WTC11 (cell line): ENCODE measurements around the gene STIMATE. TPM values are rescaled to one million over a fixed set of nuclear protein-coding genes. Genes with fewer than 3 reads are reported as not detected.

Source experiments
- ATAC-seq: fragments of 200-7000 bp; cut with Tn5 transposase; 2 replicates; pipeline ENCODE4 v1.10.0; 2021; ENCODE audit warnings: mild to moderate bottlenecking, moderate library complexity
- CTCF ChIA-PET: fragments of 300-600 bp; sonication (Branson Sonifier 250); formaldehyde crosslinking; loops from one replicate; lab custom pipeline; 2021; ENCODE audit warnings: antibody characterized with exemption; lab: Charles Lee
- POLR2A ChIA-PET: fragments of 350-600 bp; sonication (Branson Sonifier 250); formaldehyde crosslinking; loops from one replicate; lab custom pipeline; 2021; ENCODE audit warnings: antibody characterized with exemption; lab: Charles Lee
- DNase-seq: peaks from one replicate; pipeline ENCODE4 v3.0.0; 2021; ENCODE audit warnings: low spot score
- H3K27ac Mint-ChIP-seq: 2 replicates; pipeline ENCODE4 v1.8.0; 2021; ENCODE audit warnings: mixed read lengths
- H3K27me3 Mint-ChIP-seq: 2 replicates; pipeline ENCODE4 v1.8.0; 2021; ENCODE audit warnings: low read depth, mild to moderate bottlenecking, moderate library complexity, mixed read lengths
- H3K36me3 Mint-ChIP-seq: 2 replicates; pipeline ENCODE4 v1.8.0; 2021; ENCODE audit warnings: mixed read lengths
- H3K4me1 Mint-ChIP-seq: 2 replicates; pipeline ENCODE4 v1.8.0; 2022; ENCODE audit warnings: mixed read lengths
- H3K4me3 Mint-ChIP-seq: 2 replicates; pipeline ENCODE4 v1.8.0; 2021; ENCODE audit warnings: mild to moderate bottlenecking, moderate library complexity, mixed read lengths
- H3K9me3 Mint-ChIP-seq: 2 replicates; pipeline ENCODE4 v1.8.0; 2021; ENCODE audit warnings: mixed read lengths
- CBFB ChIP-seq: sonication (generic); formaldehyde crosslinking; IDR thresholded peaks from 2 replicates; pipeline ENCODE4 v1.8.1; 2022; ENCODE audit warnings: mild to moderate bottlenecking, low read depth, missing genetic modification reagents
- ESRRA ChIP-seq: sonication (generic); formaldehyde crosslinking; IDR thresholded peaks from 2 replicates; pipeline ENCODE4 v1.8.1; 2022; ENCODE audit warnings: mild to moderate bottlenecking, missing genetic modification reagents, borderline replicate concordance
- ETV6 ChIP-seq: sonication (generic); formaldehyde crosslinking; IDR thresholded peaks from 2 replicates; pipeline ENCODE4 v1.8.1; 2022; ENCODE audit warnings: mild to moderate bottlenecking, missing genetic modification reagents
- GTF2I ChIP-seq: fragments of 250-450 bp; sonication (Bioruptor Pico); conservative IDR thresholded peaks from 2 replicates; pipeline ENCODE4 v1.4.0; 2021; ENCODE audit warnings: mild to moderate bottlenecking
- KAT7 ChIP-seq: sonication (generic); formaldehyde crosslinking; IDR thresholded peaks from 2 replicates; pipeline ENCODE4 v1.8.1; 2023; ENCODE audit warnings: missing genetic modification reagents, mild to moderate bottlenecking, borderline replicate concordance
- NFATC4 ChIP-seq: fragments of 250-450 bp; sonication (Bioruptor Pico); IDR thresholded peaks from 2 replicates; pipeline ENCODE4 v1.9.0; 2021; ENCODE audit warnings: mild to moderate bottlenecking
- PRRX2 ChIP-seq: fragments of 250-450 bp; sonication (Bioruptor Pico); IDR thresholded peaks from 2 replicates; pipeline ENCODE4 v1.8.0; 2021; ENCODE audit warnings: mild to moderate bottlenecking
- SMAD4 ChIP-seq: sonication (generic); formaldehyde crosslinking; IDR thresholded peaks from 2 replicates; pipeline ENCODE4 v1.8.0; 2022; ENCODE audit warnings: mild to moderate bottlenecking, missing genetic modification reagents
- SP1 ChIP-seq: sonication (generic); formaldehyde crosslinking; conservative IDR thresholded peaks from 2 replicates; pipeline ENCODE4 v1.8.1; 2022; ENCODE audit warnings: missing genetic modification reagents
- TEAD1 ChIP-seq: sonication (generic); formaldehyde crosslinking; IDR thresholded peaks from 2 replicates; pipeline ENCODE4 v1.8.0; 2022; ENCODE audit warnings: mild to moderate bottlenecking, missing genetic modification reagents
- ZBTB21 ChIP-seq: sonication (generic); formaldehyde crosslinking; IDR thresholded peaks from 2 replicates; pipeline ENCODE4 v1.8.1; 2023; ENCODE audit warnings: mild to moderate bottlenecking, missing genetic modification reagents, borderline replicate concordance
- ZNF138 ChIP-seq: sonication (generic); formaldehyde crosslinking; conservative IDR thresholded peaks from 2 replicates; pipeline ENCODE4 v1.8.1; 2022; ENCODE audit warnings: mild to moderate bottlenecking, moderate library complexity, missing genetic modification reagents
- ZNF219 ChIP-seq: sonication (generic); formaldehyde crosslinking; IDR thresholded peaks from 2 replicates; pipeline ENCODE4 v1.8.0; 2023; ENCODE audit warnings: missing genetic modification reagents, mild to moderate bottlenecking, borderline replicate concordance
- ZNF423 ChIP-seq: fragments of 250-450 bp; sonication (Bioruptor Pico); IDR thresholded peaks from 2 replicates; pipeline ENCODE4 v2.1.2; 2022; ENCODE audit warnings: mild to moderate bottlenecking, moderate library complexity
- total RNA-seq: library from RNA; stranded (reverse); gene quantifications from 3 replicates; pipeline ENCODE4 v1.2.3, GENCODE V29; 2021
- TF ChIP-seq, protein P1 (sequence below): sonication (generic); formaldehyde crosslinking; IDR thresholded peaks from 2 replicates; pipeline ENCODE4 v1.8.0; 2023; ENCODE audit warnings: mild to moderate bottlenecking, missing genetic modification reagents
- TF ChIP-seq, protein P2 (sequence below): fragments of 250-450 bp; sonication (Bioruptor Pico); IDR thresholded peaks from 2 replicates; pipeline ENCODE4 v1.8.0; 2021; ENCODE audit warnings: mild to moderate bottlenecking
- TF ChIP-seq, protein P3 (sequence below): fragments of 250-450 bp; sonication (Bioruptor Pico); IDR thresholded peaks from 2 replicates; pipeline ENCODE4 v2.1.2; 2022; ENCODE audit warnings: mild to moderate bottlenecking, moderate library complexity
- TF ChIP-seq, protein P4 (sequence below): fragments of 250-450 bp; sonication (Bioruptor Pico); IDR thresholded peaks from 2 replicates; pipeline ENCODE4 v1.9.0; 2021; ENCODE audit warnings: mild to moderate bottlenecking, borderline replicate concordance
- TF ChIP-seq, protein P5 (sequence below): sonication (generic); formaldehyde crosslinking; IDR thresholded peaks from 2 replicates; pipeline ENCODE4 v1.8.1; 2022; ENCODE audit warnings: low read depth, mild to moderate bottlenecking, moderate library complexity, missing genetic modification reagents, borderline replicate concordance
- TF ChIP-seq, protein P6 (sequence below): fragments of 250-450 bp; sonication (Bioruptor Pico); conservative IDR thresholded peaks from 2 replicates; pipeline ENCODE4 v1.9.0; 2021; ENCODE audit warnings: mild to moderate bottlenecking

Gene STIMATE
- total RNA-seq, 1 experiment from 2014 or later: 35.5 TPM

DNA sequence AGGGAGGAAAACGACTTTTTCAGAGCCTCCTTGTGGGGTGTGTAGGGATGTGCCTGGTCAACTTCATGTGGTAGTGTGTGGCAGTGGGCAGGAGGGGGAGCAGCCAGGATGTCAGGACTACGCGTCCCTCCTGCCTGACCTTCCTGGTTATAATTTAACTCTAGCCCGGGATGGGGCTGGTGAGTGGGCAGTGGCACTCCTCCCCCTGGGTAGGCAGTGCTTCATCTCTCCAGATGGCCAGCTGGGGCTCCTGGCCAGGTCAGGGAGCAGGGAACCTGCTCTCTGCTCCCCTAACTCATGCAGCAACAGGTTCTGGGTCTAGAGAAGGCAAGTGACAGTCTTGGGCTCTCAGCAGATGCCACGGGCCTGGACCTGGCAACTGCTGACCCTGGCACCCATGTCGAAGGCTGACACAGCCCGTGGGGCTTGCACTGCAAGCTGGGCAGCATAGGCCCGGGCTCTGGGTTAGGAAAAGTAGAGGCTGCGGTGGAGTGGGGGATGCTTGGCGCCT, 69.4 kb downstream of the STIMATE start (continued):
- TF ChIP-seq GTF2I (CRISPR knock-in tag) (no peak), NFATC4 (CRISPR knock-in tag) (no peak), ZNF423 (no peak), KAT7 (no peak), SP1 (CRISPR knock-in tag) (no peak), ZNF219 (no peak)
- TF ChIP-seq, protein P1, sequence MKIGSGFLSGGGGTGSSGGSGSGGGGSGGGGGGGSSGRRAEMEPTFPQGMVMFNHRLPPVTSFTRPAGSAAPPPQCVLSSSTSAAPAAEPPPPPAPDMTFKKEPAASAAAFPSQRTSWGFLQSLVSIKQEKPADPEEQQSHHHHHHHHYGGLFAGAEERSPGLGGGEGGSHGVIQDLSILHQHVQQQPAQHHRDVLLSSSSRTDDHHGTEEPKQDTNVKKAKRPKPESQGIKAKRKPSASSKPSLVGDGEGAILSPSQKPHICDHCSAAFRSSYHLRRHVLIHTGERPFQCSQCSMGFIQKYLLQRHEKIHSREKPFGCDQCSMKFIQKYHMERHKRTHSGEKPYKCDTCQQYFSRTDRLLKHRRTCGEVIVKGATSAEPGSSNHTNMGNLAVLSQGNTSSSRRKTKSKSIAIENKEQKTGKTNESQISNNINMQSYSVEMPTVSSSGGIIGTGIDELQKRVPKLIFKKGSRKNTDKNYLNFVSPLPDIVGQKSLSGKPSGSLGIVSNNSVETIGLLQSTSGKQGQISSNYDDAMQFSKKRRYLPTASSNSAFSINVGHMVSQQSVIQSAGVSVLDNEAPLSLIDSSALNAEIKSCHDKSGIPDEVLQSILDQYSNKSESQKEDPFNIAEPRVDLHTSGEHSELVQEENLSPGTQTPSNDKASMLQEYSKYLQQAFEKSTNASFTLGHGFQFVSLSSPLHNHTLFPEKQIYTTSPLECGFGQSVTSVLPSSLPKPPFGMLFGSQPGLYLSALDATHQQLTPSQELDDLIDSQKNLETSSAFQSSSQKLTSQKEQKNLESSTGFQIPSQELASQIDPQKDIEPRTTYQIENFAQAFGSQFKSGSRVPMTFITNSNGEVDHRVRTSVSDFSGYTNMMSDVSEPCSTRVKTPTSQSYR (CRISPR knock-in tag): no peak
- TF ChIP-seq, protein P2, sequence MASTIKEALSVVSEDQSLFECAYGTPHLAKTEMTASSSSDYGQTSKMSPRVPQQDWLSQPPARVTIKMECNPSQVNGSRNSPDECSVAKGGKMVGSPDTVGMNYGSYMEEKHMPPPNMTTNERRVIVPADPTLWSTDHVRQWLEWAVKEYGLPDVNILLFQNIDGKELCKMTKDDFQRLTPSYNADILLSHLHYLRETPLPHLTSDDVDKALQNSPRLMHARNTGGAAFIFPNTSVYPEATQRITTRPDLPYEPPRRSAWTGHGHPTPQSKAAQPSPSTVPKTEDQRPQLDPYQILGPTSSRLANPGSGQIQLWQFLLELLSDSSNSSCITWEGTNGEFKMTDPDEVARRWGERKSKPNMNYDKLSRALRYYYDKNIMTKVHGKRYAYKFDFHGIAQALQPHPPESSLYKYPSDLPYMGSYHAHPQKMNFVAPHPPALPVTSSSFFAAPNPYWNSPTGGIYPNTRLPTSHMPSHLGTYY: no peak
- TF ChIP-seq, protein P3, sequence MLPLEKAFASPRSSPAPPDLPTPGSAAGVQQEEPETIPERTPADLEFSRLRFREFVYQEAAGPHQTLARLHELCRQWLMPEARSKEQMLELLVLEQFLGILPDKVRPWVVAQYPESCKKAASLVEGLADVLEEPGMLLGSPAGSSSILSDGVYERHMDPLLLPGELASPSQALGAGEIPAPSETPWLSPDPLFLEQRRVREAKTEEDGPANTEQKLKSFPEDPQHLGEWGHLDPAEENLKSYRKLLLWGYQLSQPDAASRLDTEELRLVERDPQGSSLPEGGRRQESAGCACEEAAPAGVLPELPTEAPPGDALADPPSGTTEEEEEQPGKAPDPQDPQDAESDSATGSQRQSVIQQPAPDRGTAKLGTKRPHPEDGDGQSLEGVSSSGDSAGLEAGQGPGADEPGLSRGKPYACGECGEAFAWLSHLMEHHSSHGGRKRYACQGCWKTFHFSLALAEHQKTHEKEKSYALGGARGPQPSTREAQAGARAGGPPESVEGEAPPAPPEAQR (CRISPR knock-in tag): no peak
- TF ChIP-seq, protein P4, sequence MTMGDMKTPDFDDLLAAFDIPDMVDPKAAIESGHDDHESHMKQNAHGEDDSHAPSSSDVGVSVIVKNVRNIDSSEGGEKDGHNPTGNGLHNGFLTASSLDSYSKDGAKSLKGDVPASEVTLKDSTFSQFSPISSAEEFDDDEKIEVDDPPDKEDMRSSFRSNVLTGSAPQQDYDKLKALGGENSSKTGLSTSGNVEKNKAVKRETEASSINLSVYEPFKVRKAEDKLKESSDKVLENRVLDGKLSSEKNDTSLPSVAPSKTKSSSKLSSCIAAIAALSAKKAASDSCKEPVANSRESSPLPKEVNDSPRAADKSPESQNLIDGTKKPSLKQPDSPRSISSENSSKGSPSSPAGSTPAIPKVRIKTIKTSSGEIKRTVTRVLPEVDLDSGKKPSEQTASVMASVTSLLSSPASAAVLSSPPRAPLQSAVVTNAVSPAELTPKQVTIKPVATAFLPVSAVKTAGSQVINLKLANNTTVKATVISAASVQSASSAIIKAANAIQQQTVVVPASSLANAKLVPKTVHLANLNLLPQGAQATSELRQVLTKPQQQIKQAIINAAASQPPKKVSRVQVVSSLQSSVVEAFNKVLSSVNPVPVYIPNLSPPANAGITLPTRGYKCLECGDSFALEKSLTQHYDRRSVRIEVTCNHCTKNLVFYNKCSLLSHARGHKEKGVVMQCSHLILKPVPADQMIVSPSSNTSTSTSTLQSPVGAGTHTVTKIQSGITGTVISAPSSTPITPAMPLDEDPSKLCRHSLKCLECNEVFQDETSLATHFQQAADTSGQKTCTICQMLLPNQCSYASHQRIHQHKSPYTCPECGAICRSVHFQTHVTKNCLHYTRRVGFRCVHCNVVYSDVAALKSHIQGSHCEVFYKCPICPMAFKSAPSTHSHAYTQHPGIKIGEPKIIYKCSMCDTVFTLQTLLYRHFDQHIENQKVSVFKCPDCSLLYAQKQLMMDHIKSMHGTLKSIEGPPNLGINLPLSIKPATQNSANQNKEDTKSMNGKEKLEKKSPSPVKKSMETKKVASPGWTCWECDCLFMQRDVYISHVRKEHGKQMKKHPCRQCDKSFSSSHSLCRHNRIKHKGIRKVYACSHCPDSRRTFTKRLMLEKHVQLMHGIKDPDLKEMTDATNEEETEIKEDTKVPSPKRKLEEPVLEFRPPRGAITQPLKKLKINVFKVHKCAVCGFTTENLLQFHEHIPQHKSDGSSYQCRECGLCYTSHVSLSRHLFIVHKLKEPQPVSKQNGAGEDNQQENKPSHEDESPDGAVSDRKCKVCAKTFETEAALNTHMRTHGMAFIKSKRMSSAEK: no peak

DNA sequence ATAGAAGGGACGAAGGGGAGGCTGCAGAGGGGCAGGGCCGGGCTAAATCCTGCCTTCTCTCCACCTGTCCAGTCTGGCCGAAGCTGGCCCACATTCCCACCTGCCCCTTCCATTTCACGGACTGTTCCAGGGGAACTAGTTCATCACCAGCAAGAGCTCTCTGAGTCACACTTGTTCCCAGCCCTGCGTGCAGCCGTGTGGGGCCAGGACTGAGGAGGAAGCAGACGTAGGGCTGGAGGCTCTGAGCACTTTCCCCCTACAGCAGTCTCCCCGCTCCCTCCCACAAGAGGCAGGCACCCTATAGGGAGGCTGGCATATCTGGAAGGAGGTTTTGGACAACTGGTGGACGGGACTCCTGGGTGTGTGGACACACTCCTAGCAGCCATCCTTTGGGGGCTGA, 69.9 kb downstream of the STIMATE start:
- Mint-ChIP-seq H3K4me3 (no peak overlapping the region), H3K4me1 (no peaks in the 10 kb centered on the region), H3K27me3 (no peaks in the 10 kb centered on the region), H3K27ac (no peak overlapping the region), H3K9me3 (no peaks in the 10 kb centered on the region), H3K36me3 (no peaks in the 10 kb centered on the region)
- CTCF ChIA-PET: interaction anchor here (1.4 kb wide), 1 partner anchor 11 kb away, joined by 5 read pairs; no protein-coding TSS in a partner anchor
- no peak for TF ChIP-seq ESRRA (CRISPR knock-in tag)
- no peak for TF ChIP-seq CBFB (CRISPR knock-in tag)
- TF ChIP-seq, protein P5, sequence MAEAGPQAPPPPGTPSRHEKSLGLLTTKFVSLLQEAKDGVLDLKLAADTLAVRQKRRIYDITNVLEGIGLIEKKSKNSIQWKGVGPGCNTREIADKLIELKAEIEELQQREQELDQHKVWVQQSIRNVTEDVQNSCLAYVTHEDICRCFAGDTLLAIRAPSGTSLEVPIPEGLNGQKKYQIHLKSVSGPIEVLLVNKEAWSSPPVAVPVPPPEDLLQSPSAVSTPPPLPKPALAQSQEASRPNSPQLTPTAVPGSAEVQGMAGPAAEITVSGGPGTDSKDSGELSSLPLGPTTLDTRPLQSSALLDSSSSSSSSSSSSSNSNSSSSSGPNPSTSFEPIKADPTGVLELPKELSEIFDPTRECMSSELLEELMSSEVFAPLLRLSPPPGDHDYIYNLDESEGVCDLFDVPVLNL (CRISPR knock-in tag): no peak
- TF ChIP-seq TEAD1 (CRISPR knock-in tag): no peak
- TF ChIP-seq PRRX2 (CRISPR knock-in tag): no peak
- no peak for TF ChIP-seq NFATC4 (CRISPR knock-in tag)
- no peak for TF ChIP-seq ZBTB21 (CRISPR knock-in tag)
- TF ChIP-seq SMAD4: no peak
- no peak for TF ChIP-seq ETV6 (CRISPR knock-in tag)
- no peak for TF ChIP-seq ZNF138 (CRISPR knock-in tag)
- TF ChIP-seq, protein P6, sequence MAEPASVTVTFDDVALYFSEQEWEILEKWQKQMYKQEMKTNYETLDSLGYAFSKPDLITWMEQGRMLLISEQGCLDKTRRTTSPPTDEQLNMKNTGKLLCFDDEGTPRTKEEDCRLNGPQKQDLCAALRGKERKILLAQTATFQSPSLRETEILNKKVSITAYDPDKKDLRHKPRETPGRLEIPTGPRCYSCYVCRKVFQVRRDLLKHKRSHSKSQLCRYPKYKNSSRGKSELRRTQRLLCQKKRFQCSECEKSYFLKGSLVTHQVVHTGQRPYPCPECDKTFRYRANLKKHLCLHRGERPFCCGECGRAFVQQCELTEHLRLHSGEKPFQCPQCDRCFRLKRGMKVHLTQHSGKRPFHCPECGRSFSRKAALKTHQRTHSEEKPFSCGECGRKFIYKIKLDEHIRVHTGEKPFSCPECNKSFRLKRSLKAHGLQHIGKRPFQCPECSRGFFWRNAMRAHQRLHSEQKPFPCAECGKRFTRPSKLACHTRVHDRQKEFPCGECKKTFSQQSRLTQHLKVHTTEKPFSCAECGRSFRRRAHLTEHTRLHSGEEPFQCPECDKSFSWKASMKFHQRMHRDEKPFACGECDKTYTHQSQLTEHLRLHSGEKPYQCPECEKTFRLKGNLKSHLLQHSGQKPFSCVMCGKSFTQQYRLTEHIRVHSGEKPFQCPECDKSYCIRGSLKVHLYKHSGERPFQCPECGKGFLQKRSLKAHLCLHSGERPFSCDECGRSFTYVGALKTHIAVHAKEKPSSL (CRISPR knock-in tag): no peak
- POLR2A ChIA-PET: no interaction called here
- DNase-seq (no peak), ATAC-seq (no peak)
